ENCODE data around the gene CFAP74. TPM values are rescaled to one million over a fixed set of nuclear protein-coding genes. Genes with fewer than 3 reads are reported as not detected.

The CFAP74 gene
- total and polyA plus RNA-seq, 2 of the 13 experiments (the other 11 are each of a cell fraction or from before 2014, with no cell fraction given) = 0.27 to 0.62 TPM

DNA sequence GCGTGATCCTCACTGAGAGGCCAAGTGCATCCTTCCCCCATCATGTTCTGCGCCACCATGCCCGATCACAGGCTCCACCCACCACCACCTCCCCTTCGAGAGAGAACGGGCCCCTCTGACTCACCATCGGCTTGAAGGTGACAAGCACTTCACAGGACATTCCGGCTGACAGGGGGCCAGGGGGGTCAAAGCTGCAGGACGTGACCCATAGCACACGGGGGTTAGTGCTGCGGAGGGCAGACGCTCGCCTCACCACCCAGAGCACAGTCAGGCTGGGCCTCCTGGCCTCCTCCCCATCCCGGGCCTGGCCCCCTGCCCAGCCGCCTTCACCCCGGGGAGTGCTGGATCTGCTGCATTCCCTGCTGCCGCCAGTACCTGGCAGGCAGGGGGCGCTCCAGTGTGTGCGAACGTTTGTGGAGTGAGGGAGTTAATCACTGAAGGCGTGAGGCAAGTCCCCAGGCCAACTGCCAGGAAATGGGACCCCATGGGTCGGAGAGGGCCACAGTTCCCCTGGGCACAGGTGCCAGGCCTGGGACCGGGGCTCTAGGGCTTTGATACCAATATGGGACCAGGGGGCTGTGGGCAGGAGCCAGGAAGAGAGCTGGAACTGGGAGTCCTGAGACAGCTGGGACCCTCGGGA lies 43.6 kb downstream of the CFAP74 start (continued):
- TF ChIP-seq ZXDC (CRISPR knock-in tag; IDR thresholded peaks at IDR 0.05) (no peak), KDM2A (CRISPR knock-in tag; IDR thresholded peaks at IDR 0.05; ENCODE audit: borderline replicate concordance, low read depth) (peak; percentile 92), JUN (CRISPR knock-in tag; IDR thresholded peaks at IDR 0.05) (peak; percentile 79), ZNF607 (CRISPR knock-in tag; IDR thresholded peaks at IDR 0.05; ENCODE audit: borderline replicate concordance) (0 out of 2 replicates have a peak, but pooled peaks have one; percentile 70), STAG1 (CRISPR knock-in tag; IDR thresholded peaks at IDR 0.05) (peak; percentile 85), JUNB (CRISPR knock-in tag; IDR thresholded peaks at IDR 0.05; ENCODE audit: borderline replicate concordance) (peak; percentile 65; the same call in 1 of the 2 replicates), SMAD3 (CRISPR knock-in tag; IDR thresholded peaks at IDR 0.05) (0 out of 2 replicates have a peak, but pooled peaks have one; percentile 40), MBNL3 (CRISPR knock-in tag; conservative IDR thresholded peaks at IDR 0.05) (no peak), CCAR2 (optimal IDR thresholded peaks at IDR 0.05; ENCODE audit: low read depth, low read length) (no peak), ZNF780A (CRISPR knock-in tag; IDR thresholded peaks at IDR 0.05) (no peak), REL (CRISPR knock-in tag; conservative IDR thresholded peaks at IDR 0.05) (no peak), CBX1 (IDR thresholded peaks at IDR 0.05; ENCODE audit: low read depth) (peak; percentile 48), ZFP82 (CRISPR knock-in tag; IDR thresholded peaks at IDR 0.05; ENCODE audit: borderline replicate concordance) (0 out of 2 replicates have a peak, but pooled peaks have one; percentile 67), BHLHE40 (IDR thresholded peaks at IDR 0.05; ENCODE audit: low read length) (peak; percentile 81), ZNF709 (CRISPR knock-in tag; IDR thresholded peaks at IDR 0.05) (no peak), ZNF543 (CRISPR knock-in tag; IDR thresholded peaks at IDR 0.05) (peak; percentile 97), POLR2AphosphoS5 (IDR thresholded peaks at IDR 0.05; ENCODE audit: low read depth, low read length) (peak; percentile 18; the same call in 1 of the 2 replicates), HOXA9 (CRISPR knock-in tag; IDR thresholded peaks at IDR 0.05; ENCODE audit: borderline replicate concordance) (no peak)
- TF ChIP-seq, protein P1, sequence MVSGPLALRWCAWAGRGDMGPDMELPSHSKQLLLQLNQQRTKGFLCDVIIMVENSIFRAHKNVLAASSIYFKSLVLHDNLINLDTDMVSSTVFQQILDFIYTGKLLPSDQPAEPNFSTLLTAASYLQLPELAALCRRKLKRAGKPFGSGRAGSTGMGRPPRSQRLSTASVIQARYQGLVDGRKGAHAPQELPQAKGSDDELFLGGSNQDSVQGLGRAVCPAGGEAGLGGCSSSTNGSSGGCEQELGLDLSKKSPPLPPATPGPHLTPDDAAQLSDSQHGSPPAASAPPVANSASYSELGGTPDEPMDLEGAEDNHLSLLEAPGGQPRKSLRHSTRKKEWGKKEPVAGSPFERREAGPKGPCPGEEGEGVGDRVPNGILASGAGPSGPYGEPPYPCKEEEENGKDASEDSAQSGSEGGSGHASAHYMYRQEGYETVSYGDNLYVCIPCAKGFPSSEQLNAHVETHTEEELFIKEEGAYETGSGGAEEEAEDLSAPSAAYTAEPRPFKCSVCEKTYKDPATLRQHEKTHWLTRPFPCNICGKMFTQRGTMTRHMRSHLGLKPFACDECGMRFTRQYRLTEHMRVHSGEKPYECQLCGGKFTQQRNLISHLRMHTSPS (CRISPR knock-in tag; IDR thresholded peaks at IDR 0.05; ENCODE audit: low read depth) = peak; percentile 89
- TF ChIP-seq, protein P2, sequence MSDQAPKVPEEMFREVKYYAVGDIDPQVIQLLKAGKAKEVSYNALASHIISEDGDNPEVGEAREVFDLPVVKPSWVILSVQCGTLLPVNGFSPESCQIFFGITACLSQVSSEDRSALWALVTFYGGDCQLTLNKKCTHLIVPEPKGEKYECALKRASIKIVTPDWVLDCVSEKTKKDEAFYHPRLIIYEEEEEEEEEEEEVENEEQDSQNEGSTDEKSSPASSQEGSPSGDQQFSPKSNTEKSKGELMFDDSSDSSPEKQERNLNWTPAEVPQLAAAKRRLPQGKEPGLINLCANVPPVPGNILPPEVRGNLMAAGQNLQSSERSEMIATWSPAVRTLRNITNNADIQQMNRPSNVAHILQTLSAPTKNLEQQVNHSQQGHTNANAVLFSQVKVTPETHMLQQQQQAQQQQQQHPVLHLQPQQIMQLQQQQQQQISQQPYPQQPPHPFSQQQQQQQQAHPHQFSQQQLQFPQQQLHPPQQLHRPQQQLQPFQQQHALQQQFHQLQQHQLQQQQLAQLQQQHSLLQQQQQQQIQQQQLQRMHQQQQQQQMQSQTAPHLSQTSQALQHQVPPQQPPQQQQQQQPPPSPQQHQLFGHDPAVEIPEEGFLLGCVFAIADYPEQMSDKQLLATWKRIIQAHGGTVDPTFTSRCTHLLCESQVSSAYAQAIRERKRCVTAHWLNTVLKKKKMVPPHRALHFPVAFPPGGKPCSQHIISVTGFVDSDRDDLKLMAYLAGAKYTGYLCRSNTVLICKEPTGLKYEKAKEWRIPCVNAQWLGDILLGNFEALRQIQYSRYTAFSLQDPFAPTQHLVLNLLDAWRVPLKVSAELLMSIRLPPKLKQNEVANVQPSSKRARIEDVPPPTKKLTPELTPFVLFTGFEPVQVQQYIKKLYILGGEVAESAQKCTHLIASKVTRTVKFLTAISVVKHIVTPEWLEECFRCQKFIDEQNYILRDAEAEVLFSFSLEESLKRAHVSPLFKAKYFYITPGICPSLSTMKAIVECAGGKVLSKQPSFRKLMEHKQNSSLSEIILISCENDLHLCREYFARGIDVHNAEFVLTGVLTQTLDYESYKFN (CRISPR knock-in tag; conservative IDR thresholded peaks at IDR 0.05) = peak; percentile 89
- TF ChIP-seq, protein P3, sequence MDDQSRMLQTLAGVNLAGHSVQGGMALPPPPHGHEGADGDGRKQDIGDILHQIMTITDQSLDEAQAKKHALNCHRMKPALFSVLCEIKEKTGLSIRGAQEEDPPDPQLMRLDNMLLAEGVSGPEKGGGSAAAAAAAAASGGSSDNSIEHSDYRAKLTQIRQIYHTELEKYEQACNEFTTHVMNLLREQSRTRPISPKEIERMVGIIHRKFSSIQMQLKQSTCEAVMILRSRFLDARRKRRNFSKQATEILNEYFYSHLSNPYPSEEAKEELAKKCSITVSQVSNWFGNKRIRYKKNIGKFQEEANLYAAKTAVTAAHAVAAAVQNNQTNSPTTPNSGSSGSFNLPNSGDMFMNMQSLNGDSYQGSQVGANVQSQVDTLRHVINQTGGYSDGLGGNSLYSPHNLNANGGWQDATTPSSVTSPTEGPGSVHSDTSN (CRISPR knock-in tag; IDR thresholded peaks at IDR 0.05; ENCODE audit: borderline replicate concordance) = no peak

Data from HepG2 (cell line).